Activated naive CD4-positive, alpha-beta T cell treated with Interleukin-2 at 50 U/mL for 16 hours (primary cell): ENCODE results near the gene CCDC141.

ENCODE experiments used
- DNase-seq: peaks from one replicate; pipeline ENCODE4 v3.0.0-alpha.2; 2020

The CCDC141 gene

DNA sequence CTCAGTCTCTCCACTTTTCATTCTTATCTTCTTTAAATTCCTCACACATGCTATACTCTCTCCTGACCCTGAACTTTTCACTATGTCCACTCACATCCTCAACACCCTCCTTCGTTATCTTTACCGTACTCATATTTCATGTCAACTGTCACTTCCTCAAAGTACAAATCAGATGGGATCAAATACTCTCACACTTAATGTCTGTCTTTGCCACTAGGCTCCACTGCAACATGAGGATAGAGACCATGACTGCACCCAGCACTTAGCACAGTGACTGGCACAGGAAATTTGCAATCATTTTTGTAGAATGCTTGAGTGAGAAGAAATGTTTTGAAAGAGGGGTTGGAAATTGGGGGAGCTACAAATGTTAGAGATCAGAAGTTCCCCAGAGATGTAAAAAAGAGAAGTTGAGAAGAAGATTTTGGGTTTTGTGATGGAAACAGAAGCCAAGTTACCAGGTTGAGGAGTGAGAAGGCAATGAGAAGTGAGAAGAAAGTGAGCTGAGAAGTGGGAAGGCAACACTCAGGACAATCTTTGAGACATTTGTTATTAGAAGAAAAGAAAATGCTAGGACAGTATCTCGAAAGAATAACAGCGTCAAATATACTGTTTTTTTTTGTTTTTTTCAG, 87.0 kb downstream of the CCDC141 start:
- DNase-seq, result no peak

DNA sequence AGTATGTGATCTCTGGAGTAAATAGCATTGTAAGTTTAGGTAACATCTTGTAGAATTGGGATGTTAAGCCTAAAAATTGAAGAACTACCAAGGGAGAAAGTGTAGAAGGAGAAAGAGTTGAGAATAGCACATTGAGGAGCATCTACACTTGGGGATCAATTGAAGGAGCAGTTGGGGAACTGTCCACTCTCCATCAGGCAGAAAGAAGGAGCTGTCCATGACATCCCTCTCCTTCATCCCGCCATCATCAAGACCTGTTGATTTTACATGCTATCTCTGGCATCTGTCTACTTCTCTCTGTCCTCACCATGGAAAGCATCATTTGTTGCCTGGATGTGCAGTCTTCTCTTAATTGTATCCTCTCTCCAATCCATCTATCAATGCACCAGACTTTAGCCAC, 87.8 kb downstream of the CCDC141 start:
- DNase-seq, result no peak

DNA sequence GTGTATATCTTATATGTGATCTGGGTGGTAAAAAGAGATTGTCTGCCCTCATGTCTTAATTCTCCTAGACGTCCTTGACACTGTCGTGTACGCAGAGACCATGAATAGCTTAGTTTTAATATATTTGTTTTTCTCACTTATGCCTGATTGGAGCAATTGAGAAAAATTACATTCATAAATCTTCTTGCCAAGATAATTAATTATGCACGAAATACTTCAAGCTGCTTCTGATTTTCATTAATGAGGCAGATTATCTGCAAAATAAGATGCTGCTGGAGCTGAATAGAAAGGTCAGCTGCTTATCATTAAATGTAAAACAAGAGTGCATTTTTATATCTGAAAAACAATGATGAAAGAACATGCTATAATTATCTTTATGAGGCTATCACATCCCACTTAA, 95.9 kb downstream of the CCDC141 start:
- no peak for DNase-seq

DNA sequence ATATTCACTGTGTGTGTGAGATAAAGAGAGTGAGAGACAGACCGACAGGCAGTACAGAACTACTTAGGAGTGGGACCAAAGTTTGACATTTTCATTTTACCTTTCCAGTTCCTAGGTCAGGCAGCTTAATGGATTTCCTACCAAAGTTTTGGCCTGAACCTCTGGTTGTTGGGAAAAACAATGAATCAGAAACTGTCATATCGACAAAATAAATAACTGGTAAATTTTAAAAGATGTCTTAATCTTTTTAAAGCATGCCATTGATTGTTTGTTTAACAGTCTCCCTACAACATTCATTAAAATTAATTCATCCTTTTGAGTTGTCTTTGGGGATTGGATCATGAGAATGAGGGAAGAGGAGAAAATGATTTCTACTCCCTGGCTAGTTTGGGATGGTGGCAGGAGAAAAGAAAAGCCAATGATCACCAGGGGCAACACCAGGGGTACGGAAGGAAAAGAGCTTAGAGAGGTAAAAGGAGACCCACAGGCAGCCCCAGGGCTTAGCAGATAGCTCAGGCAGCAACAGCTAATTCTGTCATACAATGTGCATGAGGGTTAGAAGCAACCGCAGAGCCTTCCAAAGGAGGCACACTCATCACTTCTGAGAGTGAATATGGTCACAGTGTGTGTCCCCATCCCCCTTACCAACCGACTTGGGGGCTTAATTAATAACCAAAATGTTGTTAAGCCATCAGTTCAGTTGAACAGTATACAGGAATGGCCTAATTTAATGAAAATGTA, 98.5 kb downstream of the CCDC141 start:
- DNase-seq, result no peak

DNA sequence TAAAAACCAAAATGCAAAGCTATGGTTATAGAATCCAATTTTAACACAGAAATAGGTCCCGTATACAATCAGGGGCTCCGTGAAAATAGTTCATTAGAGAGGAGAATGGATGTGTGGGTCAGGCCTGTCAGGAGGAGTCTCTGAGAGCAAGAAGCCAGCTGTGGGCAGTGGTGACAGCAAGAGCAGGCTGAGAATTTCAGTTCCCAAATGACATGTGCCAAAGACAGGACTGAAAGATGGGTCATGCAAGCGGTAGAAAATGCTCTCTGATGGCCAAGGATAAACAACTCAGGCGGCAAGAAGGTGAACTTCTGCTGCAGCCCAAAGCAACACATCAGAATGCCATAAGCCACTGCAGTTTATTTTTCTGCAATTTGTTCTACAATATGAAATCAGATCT, 100.4 kb downstream of the CCDC141 start:
- DNase-seq, result no peak

DNA sequence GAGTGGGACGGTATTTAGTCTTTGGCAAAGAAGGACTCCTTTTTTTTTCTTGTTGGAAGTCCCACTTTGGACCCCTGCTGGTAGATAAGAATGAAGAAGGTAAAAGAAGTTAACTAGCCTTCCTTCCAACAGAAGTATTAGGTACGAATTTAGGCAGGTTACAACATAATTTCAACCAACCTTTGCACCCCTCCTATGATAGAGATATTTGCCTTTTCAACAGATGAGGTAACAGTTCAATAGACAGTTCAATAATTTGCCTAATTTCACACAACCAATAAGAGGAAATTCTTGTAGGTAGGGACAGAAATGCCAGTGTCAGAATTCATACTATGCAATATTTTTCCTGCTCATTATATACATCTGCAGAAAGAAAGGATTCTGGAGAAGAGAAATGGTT, 100.8 kb downstream of the CCDC141 start:
- no peak for DNase-seq

DNA sequence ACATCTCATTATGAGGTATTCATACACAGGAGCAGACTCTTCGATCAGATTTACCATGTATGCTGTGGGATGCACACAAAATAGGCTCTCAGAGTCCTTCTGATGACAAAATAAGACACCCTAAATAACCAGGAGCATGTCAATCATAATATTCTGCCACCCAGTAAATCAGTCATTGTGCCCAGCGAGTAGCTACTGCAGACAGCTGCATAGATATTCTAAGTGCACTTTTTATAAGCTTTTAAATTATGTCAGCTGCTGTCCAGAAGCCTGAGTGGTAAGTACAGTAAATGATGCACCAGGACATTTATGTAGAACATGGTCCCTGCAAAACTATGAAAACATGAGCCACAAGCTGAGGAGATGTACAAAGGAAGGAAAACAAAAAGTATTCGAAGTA, 102.9 kb downstream of the CCDC141 start:
- DNase-seq, result no peak

DNA sequence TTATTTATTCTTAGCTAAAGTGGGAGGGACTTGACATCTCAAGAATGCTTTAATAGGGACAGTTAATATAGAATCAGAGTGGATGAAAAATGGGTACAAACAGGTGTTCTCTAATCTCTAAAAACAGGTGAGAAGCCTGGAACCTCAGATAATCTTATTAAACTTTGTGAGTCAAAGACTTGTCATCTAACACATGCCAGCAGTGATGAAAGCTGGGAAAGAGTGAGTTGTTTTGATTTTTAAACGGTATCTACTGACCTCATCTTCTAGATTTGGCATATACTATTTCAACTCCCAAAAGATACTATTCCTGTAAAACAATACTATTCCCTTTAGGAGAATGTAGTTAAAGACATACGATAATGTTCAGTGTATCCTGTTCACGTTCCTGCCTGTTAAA, 103.4 kb downstream of the CCDC141 start:
- no peak for DNase-seq

DNA sequence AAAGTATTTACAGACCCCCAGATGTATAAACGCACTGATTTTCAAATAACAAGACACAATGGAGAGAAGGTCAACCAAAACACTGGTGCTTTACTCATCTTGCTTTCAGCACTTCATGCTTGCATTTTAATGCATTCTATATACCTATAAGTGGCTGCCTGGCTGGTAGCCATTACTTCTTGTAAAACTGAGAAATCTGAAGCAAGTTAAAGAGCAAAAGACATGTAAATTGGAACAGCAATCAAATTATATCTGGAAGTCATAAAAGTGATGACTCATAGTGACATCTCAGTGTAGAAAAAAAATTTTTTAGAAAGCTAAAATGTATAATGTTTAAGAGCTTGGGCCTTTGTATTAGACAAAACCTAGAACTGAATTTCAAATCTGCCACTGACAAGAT, 106.2 kb downstream of the CCDC141 start:
- no peak for DNase-seq

DNA sequence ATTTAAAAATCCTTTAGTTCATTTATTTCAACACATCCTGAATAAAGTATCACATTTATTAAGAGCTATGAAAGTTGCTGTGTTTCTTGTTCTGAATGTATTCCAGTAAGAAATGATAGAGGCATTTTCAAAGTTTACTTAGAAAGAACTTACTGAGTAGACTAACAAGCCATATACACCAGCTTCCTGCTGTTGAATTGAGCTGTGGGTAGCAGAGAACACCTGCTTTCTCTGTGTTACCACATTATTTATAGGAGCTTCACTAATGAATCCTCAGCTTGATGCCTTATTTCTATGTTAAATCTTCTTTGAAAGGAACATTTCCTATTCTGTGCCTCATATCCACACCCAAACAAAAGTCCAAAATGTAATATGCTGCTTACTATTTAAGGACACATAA, 115.4 kb downstream of the CCDC141 start:
- no peak for DNase-seq

DNA sequence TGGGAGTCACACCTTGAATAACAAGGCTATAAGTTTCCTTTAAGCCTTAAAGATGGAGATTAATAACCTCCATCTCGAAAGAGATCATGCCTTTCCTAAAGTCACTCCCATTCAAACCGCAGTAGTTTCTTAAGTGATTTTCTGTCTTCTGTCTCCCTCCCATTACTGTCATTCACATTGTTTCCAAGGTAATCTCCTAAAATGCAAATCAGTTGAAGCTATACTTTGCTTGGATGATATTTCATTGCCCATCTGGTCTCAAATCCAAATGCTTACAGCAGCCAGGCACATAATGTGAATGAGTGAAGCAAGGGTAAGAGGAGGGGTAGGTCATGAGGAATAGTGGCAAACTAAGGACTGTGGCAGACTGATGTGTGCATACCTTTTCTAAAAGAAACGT, 116.4 kb downstream of the CCDC141 start:
- DNase-seq, result no peak

DNA sequence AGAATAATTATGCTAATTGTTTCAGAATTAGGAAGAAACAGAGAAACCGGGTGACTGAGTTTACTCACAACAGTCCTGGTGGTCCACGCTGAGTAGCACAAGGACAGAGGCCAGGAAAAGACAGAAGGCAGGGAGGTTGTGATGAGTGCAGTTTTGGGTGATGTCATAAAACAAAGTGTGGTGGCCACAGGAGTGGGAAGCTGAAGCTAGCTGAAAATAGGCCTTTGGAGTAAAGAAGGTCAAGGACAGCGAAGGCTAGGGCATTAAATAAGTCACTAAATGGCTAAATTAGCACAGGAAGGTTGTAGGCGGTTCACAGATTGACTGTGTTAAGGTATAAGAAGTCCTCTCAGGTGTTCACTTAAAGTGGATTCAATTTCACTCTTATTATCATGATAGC, 121.9 kb downstream of the CCDC141 start:
- no peak for DNase-seq

DNA sequence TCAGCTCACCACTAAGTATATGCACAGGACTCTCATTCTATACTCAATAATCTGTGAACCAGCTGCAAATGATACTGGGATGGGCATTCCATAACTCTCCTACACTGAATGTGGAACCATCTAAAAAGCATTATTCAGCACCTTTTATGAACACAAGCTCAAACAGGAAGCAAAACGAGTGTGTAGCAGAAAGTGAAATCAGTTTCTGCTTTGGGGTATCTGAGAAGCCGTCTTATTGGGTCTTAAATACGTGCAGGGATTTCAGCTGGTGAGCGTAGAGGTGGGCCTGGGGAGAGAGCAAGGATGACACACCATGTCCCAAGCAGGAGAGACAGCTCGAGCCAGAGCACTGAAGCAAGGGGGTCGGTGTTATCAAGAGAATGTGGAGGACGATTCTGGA, 122.8 kb downstream of the CCDC141 start:
- no peak for DNase-seq

DNA sequence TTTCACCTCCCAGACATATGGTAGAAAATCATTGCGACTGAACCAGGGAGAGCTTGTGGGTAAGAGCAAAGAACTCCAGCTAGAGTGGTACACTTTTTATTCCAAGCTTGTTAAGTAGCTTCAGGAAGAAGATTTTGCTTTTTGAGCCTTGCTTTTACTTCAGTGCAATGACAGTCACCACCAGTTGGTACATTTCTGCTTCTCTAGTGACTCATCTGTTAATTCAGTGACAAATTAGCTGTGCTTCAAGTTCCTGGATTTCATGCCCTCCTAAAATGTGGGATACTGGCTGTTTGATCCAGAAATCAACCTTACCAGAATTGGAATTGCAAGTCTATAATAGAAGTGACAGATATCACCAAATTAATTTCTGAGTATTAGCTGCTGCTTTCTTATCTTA, 125.1 kb downstream of the CCDC141 start:
- DNase-seq, result no peak

DNA sequence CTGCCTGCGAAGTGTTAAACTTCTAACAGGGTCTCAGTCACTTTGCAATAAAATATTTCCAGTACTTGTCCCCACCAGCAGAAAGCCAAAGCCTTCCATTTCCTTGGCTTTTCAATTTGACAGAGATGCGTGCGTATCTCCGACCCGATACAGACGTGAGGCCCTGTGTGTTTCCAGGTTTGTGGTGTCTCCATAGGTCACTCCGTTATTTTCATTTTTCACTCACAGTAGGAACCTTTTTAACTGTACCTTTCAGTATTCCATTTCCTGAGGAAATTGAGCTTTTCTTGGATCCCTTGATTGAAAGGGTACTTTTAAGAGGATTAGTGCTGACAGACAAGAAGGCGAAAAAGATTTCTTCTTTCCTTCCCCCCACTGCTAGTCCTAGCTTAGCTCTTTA, 126.4 kb downstream of the CCDC141 start:
- DNase-seq, result no peak

DNA sequence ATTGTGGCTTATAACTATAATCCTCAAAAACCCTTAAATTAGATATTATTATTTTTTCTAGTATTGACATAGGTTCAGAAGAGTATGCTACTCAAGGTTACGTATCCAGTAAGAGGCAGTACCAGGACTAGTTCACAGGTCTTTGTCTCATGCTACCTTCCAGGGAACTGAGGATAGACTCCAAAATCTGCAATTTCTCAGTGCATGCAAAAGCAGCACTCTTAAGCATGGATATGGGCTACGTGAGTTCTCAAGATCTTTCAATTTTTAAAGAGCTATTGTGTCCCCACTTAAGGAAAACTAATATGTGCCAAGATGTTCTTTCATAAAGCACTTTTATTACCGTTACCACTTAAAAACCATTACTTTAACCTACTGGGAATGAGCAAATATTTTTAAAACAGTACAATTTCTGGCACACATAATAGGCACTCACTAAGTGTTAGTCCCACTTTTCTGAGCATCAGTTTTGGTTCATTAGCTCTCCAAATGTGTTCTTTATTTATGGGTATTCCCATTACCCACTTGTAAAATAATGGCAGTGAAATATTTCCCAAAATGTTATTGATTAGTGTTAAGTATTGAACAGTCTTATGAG, 128.9 kb downstream of the CCDC141 start:
- DNase-seq, result no peak

DNA sequence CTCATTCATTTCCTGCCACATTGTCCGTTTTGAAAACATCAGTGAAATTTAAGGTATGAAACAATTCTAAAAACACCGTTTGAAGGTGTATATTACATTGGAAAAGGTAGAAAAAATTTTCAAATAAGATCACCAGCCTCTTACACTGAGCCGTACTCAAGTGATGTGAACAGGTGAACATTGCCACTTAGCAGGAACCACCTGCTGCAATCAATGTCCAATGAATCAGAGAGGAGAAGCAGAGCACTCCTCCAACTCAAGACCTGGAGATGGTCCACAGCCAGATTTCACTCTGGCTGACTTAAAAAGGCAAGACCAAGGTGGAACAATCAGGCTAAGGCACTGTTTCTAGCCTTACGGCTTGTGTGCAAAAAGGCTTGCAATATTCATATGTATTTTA, 132.4 kb downstream of the CCDC141 start:
- DNase-seq, result no peak

DNA sequence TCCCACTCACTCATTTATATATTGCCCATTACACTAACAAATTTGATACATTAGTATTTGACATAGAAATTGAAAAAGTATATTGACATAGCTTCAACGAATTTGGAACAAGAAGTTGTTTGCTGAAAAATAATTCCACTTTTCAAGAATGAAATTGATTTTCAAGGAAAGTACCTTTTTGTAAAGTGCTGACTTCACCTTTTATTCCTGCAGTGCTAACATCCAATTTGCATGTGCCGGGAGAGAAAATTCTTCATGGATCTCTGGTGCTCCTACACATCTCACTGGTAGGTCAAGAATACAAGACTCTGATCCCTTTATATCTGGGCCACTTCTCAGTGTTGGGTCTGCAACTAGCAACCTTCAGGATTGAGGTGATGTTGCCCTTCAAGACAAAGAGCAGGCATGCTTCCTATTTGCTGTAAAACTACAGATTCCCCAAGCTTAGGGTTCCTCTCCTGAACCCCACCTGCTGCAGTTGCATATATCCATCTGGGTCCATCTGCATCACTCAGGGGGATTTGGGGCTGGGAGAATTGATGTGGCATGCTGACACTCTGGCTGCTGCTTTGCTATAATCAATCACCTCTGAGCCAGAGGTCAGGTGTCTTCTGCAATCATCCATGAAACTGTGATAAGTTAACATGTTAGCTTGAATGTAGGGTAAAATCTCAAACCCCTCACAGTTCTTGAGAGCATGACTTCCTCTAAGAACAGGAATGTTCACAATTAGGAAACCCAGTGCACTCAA, 134.3 kb downstream of the CCDC141 start:
- no peak for DNase-seq

DNA sequence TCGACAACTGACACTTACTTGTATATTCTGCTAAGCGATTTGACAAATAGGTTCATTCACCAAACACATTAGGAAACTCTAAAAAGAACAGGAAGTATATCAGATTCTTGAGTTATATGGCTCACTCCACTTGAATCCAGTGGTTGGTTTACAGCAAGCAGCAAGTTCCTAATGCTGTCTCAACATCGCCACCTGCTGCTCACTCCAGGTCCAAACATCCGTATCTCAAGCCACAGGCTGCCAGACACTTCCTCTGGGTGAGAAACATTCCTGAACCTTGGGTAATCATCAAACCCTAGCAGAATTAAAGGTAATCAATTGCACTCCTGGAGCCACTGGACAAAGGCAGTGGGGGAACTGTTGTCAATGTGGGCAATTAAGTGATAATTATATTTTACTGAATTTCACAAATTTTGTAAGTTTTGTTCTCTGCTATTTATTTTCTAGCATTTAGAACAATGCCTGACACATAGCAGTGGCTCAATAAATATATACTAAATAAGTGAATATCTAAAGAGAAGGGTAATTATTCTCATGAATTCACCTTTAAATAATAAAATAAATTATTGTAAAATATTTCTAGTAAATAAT, 135.6 kb downstream of the CCDC141 start:
- peak; percentile 63 for DNase-seq

DNA sequence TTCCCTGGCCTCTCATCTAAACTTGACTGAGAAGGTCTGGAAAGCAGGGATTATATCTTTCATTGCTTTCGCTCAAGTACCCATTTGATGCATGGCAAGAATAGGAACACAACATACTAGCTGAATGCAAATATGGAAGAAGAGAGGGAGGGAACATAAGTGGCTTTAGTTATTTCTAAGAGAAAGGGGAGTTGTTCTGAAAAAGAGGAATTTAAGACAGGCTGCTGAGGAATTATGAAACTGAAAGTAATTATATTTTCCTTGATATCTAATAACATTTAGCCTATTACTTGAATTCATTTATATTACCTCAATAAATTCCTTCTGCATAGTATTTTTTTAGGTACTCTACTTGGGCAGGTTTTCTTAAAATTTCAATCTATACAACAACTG, 136.9 kb downstream of the CCDC141 start:
- DNase-seq, result no peak

DNA sequence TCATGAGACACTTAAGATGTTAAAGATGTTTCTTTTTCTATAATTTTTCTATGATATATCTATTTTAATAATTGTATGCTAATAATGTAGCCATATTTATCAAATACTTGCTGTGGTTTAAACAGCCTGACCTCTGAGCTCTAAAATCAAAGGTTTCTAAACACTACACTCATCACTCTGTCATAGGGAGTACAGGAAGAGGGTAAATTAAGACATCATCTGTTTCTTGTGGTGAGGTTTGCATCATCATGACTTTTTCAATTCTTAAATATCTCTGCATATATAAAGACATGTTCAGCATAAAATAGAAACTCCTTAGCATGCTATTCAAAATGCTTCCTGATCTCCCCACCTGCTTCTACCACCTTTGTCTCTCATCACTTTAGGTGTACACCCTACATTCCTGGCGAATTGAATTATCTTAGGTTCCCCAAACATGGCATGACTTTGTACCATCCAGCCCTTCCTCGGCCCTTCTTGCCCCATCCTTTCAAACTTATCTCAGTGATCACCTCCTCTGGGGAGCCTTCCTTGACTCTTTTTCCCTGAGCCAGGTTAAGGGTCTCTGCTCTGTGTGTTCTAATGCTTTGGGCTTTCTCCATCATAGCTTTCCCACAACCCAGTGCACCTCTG, 137.4 kb downstream of the CCDC141 start:
- no peak for DNase-seq

DNA sequence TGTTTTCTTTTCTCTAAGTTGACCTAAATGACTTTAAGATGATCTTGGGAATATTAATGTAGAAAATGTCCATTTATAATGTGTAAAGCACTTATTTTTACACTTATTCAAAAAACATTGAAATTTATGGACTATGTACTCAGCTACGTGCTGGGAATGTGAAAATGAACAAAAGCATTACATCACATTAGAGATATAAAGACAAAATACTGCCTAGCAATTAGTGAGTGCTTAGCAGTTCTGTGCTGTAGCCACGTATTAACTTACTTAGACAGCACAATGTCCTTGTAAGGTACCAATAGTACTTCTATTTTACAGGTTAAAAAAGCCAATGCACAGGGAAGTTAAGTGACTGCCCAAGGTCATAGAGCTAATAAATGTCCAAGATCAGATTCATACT, 138.9 kb downstream of the CCDC141 start:
- no peak for DNase-seq

DNA sequence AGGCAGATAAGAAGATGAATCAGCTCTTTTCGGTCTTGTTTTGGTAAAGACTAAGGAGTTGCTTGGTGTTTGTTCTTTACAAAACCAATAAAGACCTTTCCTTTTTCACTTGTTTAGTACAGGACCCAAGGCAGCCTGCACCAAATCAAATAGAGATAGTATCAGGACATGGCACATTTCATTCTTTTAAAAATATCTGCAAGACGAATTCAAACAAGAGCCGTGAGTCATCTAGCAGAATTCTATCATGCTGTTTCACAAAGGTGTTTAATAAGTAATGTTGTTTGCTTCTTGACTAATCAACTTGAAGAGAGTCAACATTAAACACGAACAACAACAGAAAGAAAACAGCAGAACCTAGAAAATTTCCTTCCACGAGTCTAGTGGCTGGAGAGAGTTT, 139.9 kb downstream of the CCDC141 start:
- no peak for DNase-seq
